Fibroblast of skin of scalp (primary cell): ENCODE measurements around the gene MORN1. TPM values are rescaled to one million over a fixed set of nuclear protein-coding genes. Genes with fewer than 3 reads are reported as not detected.
"Not testable (repeated sequence)": the region's sequence is repeated elsewhere in the genome, so short reads cannot be mapped to it uniquely, and the experiment has no call there.

Experiments used
- DNase-seq: peaks from one replicate; pipeline ENCODE4 v3.0.0-alpha.2; 2013
- polyA plus RNA-seq, 2 experiments: library from polyadenylated mRNA; unstranded; fragments of 120-200 nt; gene quantifications; one replicate each; pipeline ENCODE4 v1.2.1, GENCODE V29; 2013; ENCODE audit not compliant: insufficient read length in 2 of 2

MORN1 gene
- polyA plus RNA-seq (2013, experiment 1 of 2; ENCODE audit: insufficient read length) = 3.9 TPM
- 4.1 TPM for polyA plus RNA-seq (2013, experiment 2 of 2; ENCODE audit: insufficient read length)

GRCh38 chr1:2391041-2391930, at the start of gene MORN1, which contains the start of gene RER1:
Gene MORN1, minus strand, starts transcription at chr1:2391554. Its CDS starts 21 bp downstream, at chr1:2391533.
Gene RER1, plus strand, starts transcription at chr1:2391841. Its CDS starts 3,950 bp downstream, at chr1:2395791.
- DNase-seq = peak; percentile 99

- DNase-seq = not testable (repeated sequence)
Measured at GRCh38 chr1:2440346-2440745, 49.0 kb upstream of the MORN1 start.

GRCh38 chr1:2439369-2439768, 48.0 kb upstream of the MORN1 start:
- no peak for DNase-seq

- no peak for DNase-seq
Measured at GRCh38 chr1:2438641-2439040, 47.3 kb upstream of the MORN1 start.

GRCh38 chr1:2438038-2438437, 46.7 kb upstream of the MORN1 start:
- no peak for DNase-seq

- DNase-seq = no peak
Measured at GRCh38 chr1:2437617-2438016, 46.3 kb upstream of the MORN1 start.

- DNase-seq = no peak
Measured at GRCh38 chr1:2436876-2437275, 45.5 kb upstream of the MORN1 start.

GRCh38 chr1:2435746-2436355, 44.5 kb upstream of the MORN1 start:
- no peak for DNase-seq

- DNase-seq = no peak
Measured at GRCh38 chr1:2435091-2435490, 43.7 kb upstream of the MORN1 start.

- no peak for DNase-seq
Measured at GRCh38 chr1:2433936-2434655, 42.7 kb upstream of the MORN1 start.

- no peak for DNase-seq
Measured at GRCh38 chr1:2433196-2433595, 41.8 kb upstream of the MORN1 start.

- DNase-seq = no peak
Measured at GRCh38 chr1:2432441-2432844, 41.1 kb upstream of the MORN1 start.

GRCh38 chr1:2431518-2431917, 40.2 kb upstream of the MORN1 start:
- no peak for DNase-seq

- DNase-seq = no peak
Measured at GRCh38 chr1:2431103-2431502, 39.7 kb upstream of the MORN1 start.

GRCh38 chr1:2430592-2430973, 39.2 kb upstream of the MORN1 start:
- DNase-seq = no peak

- no peak for DNase-seq
Measured at GRCh38 chr1:2429780-2430591, 38.6 kb upstream of the MORN1 start.

GRCh38 chr1:2428490-2428889, 37.1 kb upstream of the MORN1 start:
- no peak for DNase-seq

- DNase-seq = no peak
Measured at GRCh38 chr1:2427976-2428375, 36.6 kb upstream of the MORN1 start.

- DNase-seq = no peak
Measured at GRCh38 chr1:2427051-2427450, 35.7 kb upstream of the MORN1 start.

- no peak for DNase-seq
Measured at GRCh38 chr1:2426540-2426939, 35.2 kb upstream of the MORN1 start.

- no peak for DNase-seq
Measured at GRCh38 chr1:2425892-2426291, 34.5 kb upstream of the MORN1 start.

GRCh38 chr1:2422523-2422922, 31.2 kb upstream of the MORN1 start:
- DNase-seq = no peak
